ENCODE data around the gene HLCS.

The HLCS gene

GRCh38 chr21:36769051-36769839, 197.2 kb downstream of the HLCS start:
- H3K4me3 ChIP-seq (ENCODE audit: control insufficient read depth, low read depth, low read length): no peak overlapping the region
- DNase-seq (ENCODE audit: low read depth): peak; percentile 36
- TF ChIP-seq CTCF (conservative IDR thresholded peaks at IDR 0.05; ENCODE audit: control insufficient read depth, insufficient read depth, low read depth, low read length): no peak

- TF ChIP-seq CTCF (conservative IDR thresholded peaks at IDR 0.05; ENCODE audit: control insufficient read depth, insufficient read depth, low read depth, low read length): no peak
- DNase-seq (ENCODE audit: low read depth): no peak
- H3K4me3 ChIP-seq (ENCODE audit: control insufficient read depth, low read depth, low read length): no peak overlapping the region
These were observed 198.0 kb downstream of the HLCS start for GRCh38 chr21:36768496-36768895.

DNA sequence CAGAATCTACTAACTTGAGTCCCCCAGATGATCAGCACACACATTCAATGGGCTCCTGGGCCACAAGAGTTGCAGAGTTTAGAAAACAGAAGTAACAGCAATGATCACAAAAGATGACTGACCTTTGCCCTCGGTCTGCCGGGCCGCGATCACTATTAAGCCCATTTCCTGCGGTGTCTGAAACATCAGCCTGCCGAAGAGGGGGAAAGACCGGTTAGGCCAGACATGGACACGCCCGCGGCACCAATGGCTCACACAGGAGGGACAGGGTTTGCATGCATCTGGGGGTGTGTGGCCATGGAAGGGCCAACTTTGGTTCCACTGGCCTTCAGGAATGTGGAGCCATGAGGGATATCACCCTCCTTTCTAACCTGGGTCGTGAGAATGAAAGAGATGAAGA, 199.4 kb downstream of the HLCS start:
- H3K4me3 ChIP-seq (ENCODE audit: control insufficient read depth, low read depth, low read length): no peak overlapping the region
- no peak for TF ChIP-seq CTCF (conservative IDR thresholded peaks at IDR 0.05; ENCODE audit: control insufficient read depth, insufficient read depth, low read depth, low read length)
- DNase-seq (ENCODE audit: low read depth): no peak

- H3K4me3 ChIP-seq (ENCODE audit: control insufficient read depth, low read depth, low read length): no peak overlapping the region
- TF ChIP-seq CTCF (conservative IDR thresholded peaks at IDR 0.05; ENCODE audit: control insufficient read depth, insufficient read depth, low read depth, low read length): no peak
- DNase-seq (ENCODE audit: low read depth): no peak
These were observed 200.0 kb downstream of the HLCS start for GRCh38 chr21:36766511-36766910.

DNA sequence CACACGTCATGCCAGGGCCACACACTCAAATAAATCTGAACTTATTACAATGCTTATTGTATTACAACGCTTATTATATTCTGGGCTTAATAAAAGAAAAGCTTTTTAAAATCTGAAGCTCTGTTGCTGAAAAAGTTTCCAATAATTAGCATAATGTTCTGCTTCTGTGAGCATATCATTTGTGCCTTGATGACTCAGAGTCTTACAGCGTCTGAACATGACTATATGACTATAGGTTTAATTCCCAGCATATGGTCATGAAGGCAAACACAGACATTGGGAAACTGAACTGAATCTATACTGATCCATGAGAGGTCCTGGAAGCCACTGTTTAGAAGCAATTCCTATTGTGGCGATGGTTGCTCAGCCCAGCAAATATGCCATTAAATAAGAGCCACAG, 201.2 kb downstream of the HLCS start:
- peak; percentile 20 for DNase-seq (ENCODE audit: low read depth)
- no peak overlapping the region for H3K4me3 ChIP-seq (ENCODE audit: control insufficient read depth, low read depth, low read length)
- no peak for TF ChIP-seq CTCF (conservative IDR thresholded peaks at IDR 0.05; ENCODE audit: control insufficient read depth, insufficient read depth, low read depth, low read length)

- TF ChIP-seq CTCF (conservative IDR thresholded peaks at IDR 0.05; ENCODE audit: control insufficient read depth, insufficient read depth, low read depth, low read length): no peak
- DNase-seq (ENCODE audit: low read depth): no peak
- H3K4me3 ChIP-seq (ENCODE audit: control insufficient read depth, low read depth, low read length): no peak overlapping the region
These were observed 203.2 kb downstream of the HLCS start for GRCh38 chr21:36763305-36763704.
